T1000 (cell line): ENCODE measurements around the gene CENPQ.
"Not testable (repeated sequence)": the region's sequence is repeated elsewhere in the genome, so short reads cannot be mapped to it uniquely, and the experiment has no call there.

Source experiments
- DNase-seq: peaks from one replicate; lab custom pipeline; 2025; ENCODE audit warnings: mixed read lengths; lab: John Stamatoyannopoulos, UW

CENPQ gene, protein sequence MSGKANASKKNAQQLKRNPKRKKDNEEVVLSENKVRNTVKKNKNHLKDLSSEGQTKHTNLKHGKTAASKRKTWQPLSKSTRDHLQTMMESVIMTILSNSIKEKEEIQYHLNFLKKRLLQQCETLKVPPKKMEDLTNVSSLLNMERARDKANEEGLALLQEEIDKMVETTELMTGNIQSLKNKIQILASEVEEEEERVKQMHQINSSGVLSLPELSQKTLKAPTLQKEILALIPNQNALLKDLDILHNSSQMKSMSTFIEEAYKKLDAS

DNA sequence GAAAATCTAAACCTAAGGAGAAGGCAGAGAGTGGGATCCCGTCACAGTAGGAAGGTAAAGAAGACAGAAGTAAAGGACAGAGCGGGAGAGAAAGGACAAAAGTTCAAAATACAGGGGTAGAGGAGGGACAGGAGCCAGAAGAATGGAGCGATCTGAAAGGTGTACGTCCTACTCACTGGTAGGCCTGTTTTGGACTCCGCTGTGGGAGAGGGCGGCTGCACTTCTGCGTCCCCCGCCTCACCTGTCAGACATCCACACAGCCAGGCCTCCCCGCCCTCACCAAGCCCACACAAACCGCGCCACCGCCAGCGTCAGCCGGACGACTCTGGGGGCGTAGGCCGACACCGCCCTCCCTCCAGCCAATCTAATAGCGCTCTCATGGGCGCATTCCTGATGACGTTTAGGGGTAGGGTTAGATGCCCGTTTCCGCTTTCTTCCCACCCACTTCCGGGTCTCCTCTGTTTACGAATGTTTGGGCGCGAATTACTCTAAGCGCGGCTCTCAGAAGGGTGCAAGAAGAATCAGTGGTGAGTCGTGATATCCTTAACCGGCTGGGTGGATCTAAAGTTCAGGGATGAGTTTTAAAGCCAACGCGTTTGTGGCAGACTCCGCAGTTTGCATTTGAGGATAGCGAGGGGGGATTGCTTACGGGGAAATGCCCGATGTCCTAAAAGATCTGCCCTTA is at the start of gene CENPQ, which contains the start of gene MMUT:
TSS of gene CENPQ (plus strand) at position 444 of the 685 bp plus-strand sequence. CDS start 6,807 bp downstream, outside the sequence.
TSS of gene MMUT (minus strand) at position 327 of the 685 bp plus-strand sequence. CDS start 3,787 bp downstream, outside the sequence.
- peak; percentile 72 for DNase-seq

DNA sequence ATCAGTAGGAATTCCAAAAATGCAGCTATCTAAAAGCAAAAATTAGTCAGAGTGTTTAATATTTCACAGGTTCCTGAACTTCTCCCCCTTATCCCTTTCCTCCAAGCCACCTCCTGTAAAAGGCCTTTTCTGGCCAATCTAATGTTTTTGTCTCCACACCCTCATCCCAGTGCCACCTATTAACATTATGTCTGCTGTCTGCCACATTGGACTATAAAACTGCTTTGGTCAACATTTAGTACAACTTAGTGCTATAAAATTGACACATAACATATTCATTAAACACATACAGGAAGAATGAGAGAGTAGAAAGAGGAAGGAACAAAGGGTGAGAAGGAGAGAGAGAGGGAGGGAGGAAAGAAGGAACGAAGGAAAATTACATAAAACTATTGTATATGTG is 47.8 kb upstream of the CENPQ start:
- DNase-seq: no peak

DNA sequence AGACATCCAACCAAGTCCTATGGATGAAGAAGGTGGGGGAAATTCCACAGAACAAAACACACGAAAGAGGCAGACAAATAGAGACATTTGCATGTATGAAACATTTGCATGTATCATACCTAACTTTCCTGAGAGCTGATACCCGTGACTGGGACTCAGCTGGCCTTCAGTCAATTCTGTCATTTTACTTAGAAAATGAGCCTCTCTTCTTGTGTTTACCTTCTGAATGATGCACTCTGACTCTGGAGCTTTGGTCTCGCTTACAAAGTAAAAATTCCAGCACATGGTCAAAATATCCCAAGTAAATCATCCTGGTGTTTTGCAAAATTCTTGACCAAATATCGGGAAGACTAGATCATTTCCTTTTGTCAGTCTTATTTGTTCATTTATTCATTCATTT is 47.0 kb upstream of the CENPQ start:
- no peak for DNase-seq

DNA sequence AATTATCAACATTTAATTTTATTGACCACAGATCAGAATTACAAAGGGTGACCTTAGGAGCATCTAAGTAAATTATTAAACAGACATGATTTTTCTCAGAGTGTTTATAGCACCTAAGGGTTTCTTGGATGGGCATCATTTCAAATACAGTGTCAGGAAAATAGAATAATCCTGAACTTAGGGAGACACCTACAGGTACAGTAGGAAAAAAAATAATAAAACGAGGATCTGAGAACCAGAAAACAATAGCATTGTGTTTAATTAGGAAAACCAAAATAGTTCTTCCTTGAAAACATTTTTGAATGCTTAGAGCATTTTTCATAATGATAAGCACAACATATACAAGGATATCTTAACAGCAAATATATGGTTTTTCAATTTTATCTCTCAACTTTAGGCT is 39.4 kb upstream of the CENPQ start:
- DNase-seq: no peak

DNA sequence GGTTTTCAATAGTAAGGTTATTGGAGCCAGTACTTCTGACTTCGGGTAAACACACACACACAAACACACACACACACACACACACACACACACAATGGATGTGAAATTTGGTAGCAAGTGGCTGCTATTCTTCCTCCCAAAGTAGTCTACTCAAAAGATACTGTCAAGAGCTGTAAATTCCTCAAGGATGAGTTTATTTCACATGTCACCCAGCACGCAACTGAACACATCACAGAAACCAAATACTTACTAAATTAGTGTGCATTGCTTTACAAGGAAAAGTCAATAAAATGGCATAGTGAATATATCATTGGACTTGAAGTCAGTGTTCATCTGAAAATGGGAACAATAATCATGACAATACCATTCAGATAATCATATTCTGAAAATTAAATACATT is 33.0 kb upstream of the CENPQ start:
- DNase-seq: no peak

DNA sequence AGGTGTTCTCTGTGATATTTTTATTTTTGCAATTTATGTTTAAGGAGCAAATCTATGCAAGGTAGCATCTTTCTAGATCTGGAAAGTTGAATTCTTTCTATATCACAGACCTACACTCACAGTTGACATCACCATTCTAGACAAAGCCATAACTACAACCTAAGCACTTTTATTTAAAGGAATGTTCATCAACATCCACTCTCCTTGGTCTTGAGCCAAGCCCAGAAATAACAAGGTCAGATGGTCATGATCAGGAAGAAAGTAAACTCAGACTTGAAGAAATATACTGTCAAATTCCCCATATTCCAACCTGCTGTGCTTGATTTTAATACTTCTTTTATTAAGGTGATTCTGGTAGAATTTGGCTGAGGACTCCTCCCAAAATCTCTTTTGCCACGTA is 32.3 kb upstream of the CENPQ start:
- DNase-seq: no peak

DNA sequence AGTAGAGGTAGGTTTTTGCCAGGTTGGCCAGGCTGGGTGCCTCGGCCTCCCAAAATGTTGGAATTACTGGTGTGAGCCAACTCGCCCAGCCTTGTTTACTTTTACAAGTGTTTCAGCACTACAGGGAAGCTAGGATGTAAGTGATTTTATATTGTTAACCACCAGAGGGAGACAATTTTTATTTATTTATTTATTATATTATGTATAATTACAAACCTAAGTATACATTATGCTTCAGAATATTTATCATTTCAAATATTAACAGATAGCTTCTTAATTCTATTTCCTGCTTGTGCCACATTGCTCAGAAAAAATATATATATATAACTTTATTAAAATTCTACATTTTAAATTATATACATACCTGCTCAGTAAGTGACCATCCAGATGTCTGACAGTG is 9.9 kb upstream of the CENPQ start:
- DNase-seq: no peak

DNA sequence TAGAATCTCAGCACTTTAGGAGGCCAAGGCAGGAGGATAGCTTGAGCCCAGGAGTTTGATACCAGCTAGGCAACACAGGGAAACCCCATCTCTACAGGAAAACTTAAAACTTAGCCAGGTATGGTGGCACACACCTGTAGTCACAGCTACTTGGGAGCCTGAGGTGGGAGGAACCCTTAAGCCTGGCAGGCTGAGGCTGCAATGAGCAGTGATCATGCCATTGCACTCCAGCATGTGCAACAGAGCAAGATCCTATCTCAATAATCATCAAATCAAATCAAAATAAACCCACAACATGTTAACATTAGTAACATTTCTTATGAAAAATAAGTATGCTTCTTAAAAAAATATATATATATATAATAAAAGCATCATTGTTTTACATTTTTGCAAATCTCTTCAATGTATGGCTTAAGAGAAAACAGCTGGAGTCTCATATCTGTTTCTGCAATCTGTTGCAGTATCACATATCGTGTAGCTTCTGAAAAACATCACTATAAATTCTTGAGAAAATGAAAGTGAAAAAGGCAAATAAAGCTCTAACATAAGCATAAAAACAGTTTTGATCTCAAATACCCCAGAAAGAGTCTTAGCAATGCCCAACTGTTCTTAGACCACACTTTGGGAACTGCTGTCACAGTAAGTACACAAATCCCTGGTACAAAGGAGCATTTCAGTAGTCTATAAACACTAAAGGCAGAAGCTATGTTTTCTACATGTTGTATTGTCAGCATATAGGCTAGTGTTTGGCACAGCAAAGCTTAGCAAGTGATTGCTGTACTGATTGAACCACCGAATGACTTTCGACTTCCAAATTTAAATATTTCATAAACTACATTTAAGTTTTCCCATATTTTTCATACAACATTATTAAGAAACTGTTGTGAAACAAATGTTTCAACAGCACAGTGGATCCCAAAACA is 8.1 kb upstream of the CENPQ start:
- no peak for DNase-seq

DNA sequence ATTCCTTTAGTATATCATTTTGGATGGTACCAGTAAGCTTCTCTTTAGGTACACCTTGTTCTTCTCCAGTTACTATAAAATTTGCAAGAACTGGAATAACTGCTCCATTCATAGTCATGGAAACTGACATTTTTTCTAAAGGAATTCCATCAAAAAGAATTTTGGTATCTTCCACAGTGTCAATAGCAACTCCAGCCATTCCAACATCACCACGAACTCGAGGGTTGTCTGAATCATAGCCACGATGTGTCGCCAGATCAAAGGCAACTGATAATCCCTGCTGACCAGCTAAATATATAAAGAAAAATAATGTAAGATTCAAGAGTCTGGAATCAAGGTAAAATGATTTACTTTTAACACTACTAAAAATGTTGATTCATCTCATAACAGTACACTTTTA is 5.4 kb upstream of the CENPQ start:
- no peak for DNase-seq

DNA sequence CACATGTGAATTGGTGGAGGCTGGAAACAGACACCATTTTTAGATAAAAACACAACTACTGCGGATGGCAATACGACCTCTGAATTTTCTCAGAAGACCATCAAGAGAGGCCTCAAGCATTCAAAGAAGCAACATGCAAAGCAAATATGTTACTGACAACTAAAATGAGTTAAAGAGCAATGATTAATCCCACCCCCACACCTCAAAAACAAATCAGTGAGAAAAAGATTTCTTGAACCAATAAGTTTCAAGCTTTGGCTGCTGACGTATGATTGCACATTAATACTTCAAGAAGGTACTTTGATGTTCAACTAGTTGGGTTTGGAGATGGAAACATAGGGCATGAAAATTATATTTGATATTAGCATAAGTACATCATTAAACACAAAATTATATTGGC is 1.1 kb upstream of the CENPQ start:
- DNase-seq: no peak

DNA sequence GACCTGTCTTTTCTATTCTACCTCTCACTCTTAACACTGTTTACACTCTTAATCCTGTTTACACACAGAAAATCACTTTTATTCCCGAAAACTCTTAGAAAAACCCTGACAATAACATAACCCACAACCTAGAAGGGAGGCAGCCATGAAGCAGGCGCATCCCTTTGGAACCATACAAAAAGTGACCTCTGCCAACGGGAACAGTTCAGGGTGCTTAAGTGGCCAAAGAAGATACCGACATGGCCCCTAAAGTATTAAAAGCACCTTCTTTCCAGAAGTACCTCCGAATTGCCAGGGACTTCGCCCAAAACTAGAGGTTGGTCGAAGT is 607 bp upstream of the CENPQ start:
- no peak for DNase-seq

DNA sequence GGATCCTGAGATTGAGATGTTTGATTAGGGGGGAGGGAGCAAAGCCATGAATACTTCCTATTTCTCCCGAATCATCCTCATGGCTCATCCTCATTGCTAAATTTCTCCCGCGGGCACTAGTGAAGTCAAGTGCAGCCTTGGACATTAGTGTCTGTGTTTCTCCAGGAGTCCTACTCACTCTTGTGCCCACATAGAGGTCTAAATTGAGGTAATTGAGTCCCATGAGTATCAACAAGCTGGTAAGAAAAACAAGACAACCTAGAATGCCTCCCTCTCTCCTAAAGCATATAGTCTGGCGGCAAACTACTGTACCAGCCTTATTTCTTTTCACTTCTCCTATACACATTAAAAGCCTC is 420 bp downstream of the CENPQ start:
- DNase-seq: no peak

DNA sequence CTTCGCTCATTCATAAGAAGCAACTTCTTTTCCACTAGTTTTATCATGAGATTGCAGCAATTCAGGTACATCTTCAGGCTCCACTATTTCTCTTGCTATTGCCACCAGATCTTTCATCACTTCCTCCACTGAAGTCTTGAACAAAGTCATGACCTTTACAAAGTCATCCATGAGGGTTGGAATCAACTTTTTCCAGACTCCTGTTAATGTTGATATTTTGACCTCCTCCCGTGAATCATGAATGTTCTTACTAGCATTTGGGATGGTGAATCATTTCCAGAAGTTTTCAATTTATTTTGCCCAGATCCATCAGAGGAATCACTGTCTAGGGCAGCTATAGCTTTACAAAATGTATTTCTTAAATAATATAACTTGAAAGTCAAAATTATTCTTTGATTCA is 1.5 kb downstream of the CENPQ start:
- DNase-seq: no peak

DNA sequence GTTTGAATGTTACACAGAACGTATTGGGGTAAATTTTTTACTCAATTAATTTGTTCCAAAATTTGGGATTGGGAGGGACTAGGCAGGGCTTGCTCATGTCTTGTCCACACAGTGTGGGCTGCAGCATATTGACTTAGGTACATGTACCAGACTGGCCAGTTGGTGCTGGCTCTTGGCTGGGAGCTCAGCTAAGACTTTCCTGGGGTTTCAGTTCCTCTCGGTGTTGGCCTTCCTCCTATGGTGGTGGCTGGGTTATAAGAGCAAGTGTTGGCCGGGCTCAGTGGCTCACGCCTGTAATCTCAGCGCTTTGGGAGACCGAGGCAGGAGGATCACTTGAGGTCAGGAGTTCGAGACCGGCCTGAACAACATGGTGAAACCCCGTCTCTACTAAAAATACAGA is 4.9 kb downstream of the CENPQ start:
- DNase-seq: no peak

DNA sequence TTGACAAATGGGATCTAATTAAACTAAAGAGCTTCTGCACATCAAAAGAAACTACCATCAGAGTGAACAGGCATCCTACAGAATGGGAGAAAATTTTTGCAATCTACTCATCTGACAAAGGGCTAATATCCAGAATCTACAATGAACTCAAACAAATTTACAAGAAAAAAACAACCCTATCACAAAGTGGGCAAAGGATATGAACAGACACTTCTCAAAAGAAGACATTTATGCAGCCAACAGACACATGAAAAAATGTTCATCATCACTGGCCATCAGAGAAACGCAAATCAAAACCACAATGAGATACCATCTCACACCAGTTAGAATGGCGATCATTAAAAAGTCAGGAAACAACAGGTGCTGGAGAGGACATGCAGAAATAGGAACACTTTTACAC is 13.4 kb downstream of the CENPQ start:
- not testable (repeated sequence) for DNase-seq

DNA sequence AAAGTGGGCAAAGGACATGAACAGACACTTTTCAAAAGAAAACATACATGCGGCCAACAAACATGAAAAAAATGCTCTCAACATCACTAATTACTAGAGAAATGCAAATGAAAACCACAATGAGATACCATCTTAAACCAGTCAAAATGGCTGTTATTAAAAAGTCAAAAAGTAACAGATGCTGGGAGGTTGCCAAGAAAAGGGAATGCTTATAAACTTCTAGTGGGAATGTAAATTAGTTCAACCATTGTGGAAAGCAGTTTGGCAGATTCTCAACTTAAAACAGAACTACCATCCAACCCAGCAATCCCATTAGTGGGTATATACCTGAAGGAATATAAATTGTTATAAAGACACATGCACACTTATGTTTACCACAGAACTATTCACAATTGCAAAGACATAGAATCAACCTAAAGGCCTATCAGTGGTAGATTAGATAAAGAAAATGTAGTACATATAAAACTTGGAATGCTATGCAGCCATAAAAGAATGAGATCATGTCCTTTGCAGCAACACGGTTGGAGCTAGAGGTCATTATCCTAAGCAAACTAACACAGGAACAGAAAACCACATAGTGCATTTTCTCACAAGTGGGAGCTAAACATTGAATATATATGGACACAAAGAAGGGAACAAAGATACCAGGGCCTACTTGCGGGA is 16.3 kb downstream of the CENPQ start:
- DNase-seq: no peak

DNA sequence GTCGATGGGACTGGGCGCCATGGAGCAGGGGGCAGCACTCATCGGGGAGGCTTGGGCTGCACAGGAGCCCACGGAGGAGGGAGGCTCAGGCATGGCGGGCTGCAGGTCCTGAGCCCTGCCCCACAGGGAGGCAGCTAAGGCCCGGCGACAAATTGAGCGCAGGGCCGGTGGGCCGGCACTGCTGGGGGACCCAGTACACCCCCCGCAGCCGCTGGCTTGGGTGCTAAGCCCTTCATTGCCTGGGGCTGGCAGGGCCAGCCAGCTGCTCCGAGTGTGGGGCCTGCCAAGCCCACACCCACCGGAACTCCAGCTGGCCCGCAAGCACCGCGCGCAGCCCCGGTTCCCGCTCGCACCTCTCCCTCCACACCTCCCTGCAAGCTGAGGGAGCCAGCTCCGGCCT is 18.7 kb downstream of the CENPQ start:
- DNase-seq: not testable (repeated sequence)

DNA sequence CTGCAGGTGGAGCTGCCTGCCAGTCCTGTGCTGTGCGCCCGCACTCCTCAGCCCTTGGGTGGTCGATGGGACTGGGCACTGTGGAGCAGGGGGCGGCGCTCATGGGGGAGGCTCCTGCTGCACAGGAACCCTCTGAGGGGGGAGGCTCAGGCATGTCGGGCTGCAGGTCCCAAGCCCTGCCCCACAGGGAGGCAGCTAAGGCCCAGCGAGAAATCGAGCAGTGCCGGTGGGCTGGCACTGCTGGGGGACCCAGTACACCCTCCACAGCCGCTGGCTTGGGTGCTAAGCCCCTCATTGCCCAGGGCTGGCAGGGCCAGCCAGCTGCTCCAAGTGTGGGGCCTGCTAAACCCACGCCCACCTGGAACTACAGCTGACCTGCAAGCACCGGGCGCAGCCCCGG is 20.2 kb downstream of the CENPQ start:
- DNase-seq: not testable (repeated sequence)

DNA sequence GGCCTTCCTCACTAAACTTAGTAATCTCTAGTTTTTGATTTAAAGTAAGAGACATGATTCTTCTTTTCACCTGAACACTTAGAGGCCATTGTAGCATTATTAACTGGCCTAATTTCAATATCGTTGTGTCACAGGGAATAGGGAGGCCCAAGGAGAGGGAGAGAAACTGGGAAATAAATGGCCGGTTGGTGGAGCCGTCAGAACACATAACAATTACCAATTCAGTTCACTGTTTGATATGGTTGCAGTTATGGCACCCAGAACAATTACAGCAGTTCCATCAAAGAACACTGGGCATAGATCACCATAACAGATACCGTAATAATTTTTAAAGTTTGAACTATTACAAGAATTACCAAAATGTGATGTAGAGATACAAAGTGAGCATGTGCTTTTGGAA is 27.5 kb downstream of the CENPQ start:
- no peak for DNase-seq

DNA sequence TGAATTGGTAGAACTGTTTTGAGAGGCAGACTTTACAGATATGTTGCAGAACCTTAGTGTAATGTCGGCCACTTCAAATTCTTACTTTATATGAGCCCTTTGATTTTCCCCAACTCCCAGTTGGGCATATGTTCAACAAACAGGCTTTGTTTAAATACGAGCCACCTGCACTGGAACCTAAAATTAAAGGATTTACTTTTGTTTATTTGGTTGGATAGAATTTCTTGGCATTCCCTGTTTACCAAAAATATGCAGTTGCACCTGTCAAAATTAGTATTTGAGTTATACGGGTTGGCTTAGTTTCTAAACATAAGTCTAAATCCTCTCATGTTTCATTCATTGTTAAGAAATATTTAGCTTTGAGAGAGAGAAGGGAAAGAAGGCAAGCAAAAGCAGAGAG is 34.1 kb downstream of the CENPQ start:
- no peak for DNase-seq

DNA sequence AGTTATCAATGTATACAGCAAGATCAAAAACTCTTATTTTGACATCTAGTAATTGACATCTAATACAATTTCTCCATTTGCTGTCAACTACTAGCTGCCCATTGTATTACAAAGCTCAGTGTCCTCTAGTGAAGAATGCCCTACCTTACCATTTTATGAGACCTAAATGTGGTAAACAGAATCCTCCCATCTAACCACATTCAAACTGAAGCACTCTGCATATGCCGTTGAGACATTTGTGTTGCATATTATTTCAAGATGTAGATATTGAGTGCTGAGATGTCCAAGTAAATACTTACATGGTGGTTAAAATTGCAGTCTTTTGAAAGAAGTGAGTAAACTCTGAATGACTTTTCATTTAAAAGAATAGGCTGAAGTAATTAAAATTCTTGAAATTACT is 36.0 kb downstream of the CENPQ start:
- DNase-seq: no peak

DNA sequence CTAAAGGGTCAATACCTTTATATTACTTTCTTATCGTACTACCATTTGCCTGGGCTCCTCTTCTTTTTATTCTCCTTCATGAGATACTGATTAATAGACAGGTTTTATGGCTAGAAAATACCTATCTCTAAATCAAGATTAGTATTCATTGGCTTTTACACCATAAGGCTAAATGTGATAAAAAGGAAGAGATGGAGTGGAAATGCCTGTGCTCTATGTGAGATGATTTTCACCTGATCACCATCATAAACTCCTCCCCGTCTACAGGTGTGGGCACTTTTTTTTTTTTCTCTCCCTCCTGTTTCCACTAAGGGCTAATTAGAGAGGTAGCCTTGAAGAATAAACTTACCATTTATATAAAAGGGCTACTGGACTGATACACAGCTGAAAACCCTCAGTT is 36.5 kb downstream of the CENPQ start, which contains the start of gene GLYATL3:
TSS of gene GLYATL3 (plus strand) at position 301 of the 400 bp plus-strand sequence. CDS start 12,068 bp downstream, outside the sequence.
- DNase-seq: no peak
